Activated T-cell treated with anti-CD3 and anti-CD28 coated beads for 24 hours (primary cell): ENCODE measurements around the gene CRLF3.
"Not testable (repeated sequence)": the region's sequence is repeated elsewhere in the genome, so short reads cannot be mapped to it uniquely, and the experiment has no call there.

Source experiments
- DNase-seq: peaks from one replicate; pipeline ENCODE4 v3.0.0-alpha.2; 2020; ENCODE audit warnings: low read depth

The CRLF3 gene

DNA sequence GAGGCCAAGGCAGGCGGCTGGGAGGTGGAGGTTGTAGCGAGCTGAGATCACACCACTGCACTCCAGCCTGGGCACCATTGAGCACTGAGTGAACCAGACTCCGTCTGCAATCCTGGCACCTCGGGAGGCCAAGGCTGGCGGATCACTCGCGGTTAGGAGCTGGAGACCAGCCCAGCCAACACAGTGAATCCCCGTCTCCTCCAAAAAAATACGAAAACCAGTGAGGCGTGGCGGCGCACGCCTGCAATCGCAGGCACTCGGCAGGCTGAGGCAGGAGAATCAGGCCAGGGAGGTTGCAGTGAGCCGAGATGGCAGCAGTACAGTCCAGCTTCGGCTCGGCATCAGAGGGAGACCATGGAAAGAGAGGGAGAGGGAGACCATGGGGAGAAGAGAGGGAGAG is 88.1 kb downstream of the CRLF3 start:
- DNase-seq: not testable (repeated sequence)

DNA sequence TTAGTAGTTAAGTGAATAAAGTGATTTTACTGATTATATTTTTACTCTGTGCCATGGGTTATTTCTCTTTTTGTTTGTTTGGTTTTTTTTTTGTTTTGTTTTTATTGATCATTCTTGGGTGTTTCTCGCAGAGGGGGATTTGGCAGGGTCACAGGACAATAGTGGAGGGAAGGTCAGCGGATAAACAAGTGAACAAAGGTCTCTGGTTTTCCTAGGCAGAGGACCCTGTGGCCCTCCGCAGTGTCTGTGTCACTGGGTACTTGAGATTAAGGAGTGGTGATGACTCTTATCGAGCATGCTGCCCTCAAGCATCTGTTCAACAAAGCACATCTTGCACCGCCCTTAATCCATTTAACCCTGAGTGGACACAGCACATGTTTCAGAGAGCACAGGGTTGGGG is 88.8 kb downstream of the CRLF3 start:
- not testable (repeated sequence) for DNase-seq

GRCh38 chr17:30735206-30735605 is 89.3 kb downstream of the CRLF3 start:
- not testable (repeated sequence) for DNase-seq

DNA sequence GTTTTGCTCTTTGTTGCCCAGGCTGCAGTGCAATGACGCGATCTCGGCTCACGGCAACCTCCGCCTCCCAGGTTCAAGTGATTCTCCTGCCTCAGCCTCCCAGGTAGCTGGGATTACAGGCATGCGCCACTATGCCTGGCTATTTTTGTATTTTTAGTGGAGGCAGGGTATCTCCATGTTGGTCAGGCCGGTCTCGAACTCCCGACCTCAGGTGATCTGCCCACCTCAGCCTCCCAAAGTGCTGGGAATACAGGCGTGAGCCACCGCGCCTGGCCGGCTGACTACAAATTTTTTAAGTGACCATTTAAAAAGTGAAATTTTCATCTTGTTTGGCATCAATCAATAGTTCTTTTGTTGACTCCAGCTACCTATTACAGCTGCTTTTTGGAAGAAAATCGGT is 90.3 kb downstream of the CRLF3 start:
- DNase-seq: not testable (repeated sequence)
